SW 1271 (cell line): Measurements from ENCODE around the gene SLC22A12.

Experiments used
- DNase-seq, 2 experiments: peaks; one replicate each; lab custom pipeline; 2025; lab: John Stamatoyannopoulos, UW

The SLC22A12 gene

DNA sequence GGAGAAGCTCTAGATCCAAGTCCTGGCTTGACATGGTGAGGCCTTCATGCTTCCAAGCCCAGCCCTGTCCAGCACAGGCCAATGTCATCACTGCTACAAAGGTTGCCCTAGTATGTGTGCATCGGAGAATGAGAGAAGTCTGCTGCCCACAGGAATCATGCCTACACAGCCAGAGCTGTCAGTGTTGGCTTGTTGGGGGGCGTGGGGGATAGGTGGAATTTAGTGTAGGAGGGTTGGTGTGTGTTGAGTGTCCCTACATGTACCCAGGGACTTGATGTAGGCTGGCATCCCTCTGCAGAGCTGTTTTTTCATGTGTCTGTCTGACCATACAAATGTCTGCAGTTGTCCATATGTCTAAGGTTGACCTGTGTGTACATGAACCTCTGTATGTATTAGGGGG is 37.6 kb downstream of the SLC22A12 start:
- no peak for DNase-seq

DNA sequence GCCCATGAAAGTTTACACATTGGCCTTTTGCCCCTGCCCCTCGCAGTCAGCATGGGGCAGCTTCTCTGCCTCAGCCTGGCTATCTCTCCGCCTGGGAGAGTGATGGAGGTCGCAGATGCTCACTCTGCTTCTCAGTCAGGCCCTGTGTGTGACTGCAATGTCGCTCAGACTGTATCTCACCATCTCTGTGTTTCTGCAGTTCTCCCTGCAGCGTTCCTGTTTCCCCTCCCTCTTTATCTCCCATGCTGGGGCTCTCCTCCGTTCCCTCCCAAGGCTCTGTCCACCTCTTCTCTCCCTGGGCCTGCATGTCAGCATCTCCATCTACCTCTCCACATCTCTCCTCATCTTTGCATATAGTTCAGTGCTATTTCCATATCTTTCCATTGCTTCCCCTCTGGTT is 38.1 kb downstream of the SLC22A12 start:
- no peak for DNase-seq

DNA sequence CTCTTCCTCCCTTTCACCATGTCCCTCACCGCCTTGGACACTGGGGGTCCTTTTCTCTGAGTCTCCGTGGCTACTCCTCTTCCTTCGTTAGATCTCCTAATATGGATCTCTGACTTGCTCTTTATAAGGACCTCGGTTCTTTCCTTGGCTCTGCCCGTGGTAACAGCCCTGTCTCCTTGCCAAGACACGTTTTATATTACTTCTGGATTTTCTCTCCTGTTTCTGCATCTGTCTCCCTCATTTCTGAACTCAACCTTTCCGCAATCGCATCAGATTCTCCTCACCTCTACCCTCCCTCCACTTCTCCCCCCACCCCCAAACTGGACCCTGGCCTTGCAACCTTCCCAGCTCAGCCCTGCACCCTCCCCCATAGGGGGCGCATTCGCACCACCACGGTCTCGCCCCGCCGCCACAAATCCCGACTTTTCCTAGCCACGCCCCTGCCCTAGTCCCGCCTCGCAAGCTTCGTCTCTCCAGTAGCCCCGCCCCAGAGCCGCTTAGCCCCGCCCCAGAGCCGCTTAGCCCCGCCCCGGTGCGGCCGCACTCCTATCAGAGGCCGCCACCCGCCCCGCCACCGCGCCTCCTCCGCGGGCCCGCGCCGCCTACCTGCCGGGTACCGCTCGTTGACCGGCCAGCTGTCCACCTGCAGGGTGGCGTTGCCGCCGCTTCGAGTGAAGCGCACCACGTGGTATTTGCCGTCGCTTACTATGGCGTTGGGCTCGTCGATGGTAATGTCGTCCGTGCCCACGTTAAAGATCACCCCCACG is 39.0 kb downstream of the SLC22A12 start:
- DNase-seq, result no peak

DNA sequence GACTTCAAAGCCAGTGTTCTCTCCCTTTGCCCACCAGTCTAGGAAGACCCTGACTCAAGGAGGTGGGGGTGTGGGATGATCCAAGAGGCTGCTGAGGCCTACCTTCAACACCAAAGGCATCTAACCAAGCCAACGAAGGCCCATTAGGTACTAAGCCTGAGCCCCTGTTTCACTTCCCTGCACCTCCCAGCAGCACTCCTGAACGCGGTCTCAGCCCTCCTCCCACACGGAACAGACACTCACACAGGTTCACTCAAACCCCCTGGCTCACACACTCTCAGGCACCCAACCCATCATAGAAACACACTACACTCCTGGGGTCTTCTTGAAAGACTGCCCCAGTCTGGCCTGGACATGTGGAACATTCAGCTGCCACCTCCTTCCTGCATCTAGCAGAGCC is 40.7 kb downstream of the SLC22A12 start:
- DNase-seq, result no peak

DNA sequence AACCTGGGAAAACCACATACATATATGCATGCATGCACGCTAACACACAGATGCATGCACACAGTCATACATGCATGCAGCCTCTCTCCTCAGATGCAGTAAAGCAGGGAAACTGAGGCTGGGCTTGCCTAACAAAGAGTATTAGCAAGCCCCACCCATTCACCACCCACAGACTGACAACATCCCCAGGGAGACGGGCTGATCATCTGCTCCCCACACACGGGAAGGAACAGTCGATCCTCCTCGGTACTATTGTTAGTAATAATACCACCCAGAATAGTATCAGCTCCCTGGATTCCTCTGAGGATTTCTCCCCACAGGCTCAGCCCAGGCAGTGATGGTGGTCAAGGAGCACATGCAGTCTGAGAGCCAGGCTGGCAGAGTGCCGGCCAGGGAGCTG is 41.2 kb downstream of the SLC22A12 start:
- no peak for DNase-seq

DNA sequence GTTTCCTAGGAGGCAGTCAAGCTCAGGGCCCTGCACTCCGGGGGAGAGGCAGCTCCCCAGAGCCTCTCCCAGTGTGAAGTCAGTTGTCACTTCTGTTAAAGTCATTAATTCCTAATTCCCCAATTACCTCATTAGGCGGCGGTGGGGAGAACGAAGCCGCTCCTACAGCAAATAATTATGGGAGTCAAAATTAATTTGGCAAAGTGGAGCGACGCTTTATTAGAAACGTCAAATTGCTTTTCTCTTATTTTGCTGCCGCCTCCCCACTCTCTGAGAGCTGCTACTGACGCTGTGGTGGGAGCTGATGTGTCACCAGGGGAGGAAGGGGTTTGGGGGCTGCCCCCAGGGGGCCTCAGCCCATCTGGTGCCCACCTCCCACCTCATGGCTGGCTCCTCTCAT is 41.6 kb downstream of the SLC22A12 start:
- DNase-seq, result no peak

DNA sequence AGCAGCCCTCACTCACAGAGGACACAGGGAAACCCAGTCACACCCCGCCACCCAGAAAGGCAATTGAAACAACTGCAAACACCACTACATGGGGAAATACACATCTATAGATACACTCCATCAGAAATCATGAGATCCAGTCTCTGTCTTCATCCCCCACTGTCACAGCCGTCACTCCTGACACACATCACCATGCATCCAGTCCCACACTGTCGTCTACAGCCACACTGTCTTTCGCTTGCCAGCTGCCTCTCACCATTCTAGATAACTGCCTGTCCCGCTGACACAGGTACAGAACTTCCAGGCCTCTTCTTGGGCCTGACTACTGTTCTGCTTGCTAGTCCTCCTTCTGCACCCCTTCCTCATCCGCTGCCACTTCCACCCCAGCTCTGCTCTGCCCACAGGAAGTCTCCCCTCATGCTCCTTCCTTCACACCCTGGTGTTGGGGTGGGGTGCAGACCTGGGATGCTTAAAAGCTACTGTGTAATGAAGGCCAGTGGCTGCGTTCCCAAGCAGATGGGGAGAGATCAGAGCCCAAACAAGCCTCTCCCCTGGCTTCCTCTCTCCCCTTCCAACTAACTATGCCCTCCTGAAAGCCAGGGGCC is 42.6 kb downstream of the SLC22A12 start:
- no peak for DNase-seq

DNA sequence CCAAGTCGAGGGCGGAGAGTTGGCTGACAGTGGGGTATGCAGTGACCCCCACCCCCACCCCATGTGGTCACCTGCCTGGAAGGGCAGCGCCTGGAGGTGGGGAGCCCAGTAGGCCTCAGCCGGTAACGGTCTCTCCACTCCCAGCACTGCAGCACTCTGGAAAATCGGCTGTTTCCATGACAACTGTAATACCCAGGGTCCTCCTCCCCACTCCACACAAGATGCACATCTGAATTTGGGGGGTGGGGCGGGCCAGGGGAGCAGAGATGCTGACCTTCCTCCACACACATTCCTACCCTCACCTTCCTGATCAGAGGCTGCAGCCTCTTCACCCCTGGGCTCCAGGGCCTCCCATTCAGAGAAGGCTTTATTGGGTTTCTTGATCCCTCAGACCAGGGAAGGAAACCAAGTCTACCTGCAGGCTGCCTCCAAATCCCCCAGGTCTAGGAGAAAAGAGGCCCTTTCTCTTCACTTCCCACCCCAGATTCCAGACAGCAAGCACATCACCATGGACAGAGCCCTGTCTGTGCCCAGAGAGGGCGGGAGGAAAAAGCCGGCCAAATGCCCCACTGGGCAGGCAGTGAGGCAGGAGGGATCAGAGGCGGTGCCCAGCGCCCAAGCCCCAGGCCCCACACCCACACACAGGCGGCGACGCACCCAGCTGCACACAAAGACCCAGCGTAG is 46.5 kb downstream of the SLC22A12 start:
- no peak for DNase-seq

DNA sequence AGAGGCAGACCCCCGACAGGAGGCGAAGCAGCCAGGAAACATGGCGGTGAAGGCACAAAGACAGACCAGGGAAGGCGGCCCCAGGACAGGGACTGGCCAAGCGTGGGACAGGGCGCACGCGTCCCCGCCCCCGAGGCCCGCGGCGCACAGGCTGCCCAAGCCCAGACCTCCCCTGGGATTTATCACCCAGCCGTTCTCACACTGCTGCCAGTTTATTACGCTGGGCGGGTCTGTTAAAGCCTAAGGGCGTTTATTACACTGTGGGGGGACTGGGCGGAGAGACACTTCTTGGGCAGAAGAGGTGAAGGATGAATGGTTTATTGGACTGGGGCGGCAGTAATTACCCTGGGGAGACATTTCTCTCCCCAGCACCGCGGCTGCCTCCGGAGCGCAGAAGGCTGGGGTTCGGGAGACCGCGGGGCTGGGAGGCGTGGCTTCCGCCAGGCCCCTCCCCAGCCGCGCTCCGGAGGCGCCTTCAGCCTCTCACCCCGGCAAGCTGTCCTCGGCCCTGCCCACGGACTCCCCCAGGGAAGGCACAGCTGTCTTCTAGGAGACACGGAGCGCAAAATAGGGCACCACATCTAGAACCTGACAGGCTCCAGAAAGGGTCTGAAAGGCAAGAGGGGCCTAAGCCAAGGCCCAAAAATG is 47.1 kb downstream of the SLC22A12 start:
- DNase-seq, result no peak

DNA sequence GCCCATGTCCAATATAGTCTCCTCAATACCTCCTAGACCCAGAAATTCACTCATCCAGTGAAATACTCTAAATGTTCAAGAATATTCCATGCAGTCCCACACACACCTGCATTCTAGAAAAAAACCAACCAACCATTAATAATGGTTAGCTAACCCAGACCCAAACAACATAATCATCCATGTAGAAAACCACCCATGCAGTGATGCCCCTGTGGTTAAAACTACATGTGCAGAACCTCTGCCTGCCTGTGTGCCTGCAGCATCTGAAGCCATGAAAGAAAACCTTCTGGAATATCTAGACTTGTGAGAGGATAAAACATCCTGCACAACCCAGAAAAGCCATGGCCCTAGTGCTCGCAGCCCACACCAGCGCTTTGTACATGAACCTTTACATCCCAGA is 47.8 kb downstream of the SLC22A12 start:
- no peak for DNase-seq

DNA sequence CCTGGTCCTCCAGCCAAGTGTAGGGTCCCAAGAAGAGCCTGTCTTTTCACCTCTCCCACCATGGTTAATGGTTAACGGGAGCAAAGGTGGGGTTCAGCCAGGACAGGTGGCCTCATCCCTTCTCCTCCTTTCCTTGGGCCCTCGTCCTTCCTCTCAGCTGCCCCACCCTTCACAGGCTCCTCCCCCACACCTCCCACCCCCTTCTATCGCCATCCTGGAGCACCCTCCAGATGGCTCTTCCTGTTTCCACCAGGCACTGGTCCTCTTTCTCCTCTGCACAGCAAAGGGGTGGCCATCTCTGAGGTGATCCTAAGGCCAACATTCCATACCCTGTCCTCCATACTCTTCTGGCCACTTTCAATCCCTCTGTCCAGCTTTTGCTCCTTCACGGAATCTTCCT is 48.9 kb downstream of the SLC22A12 start:
- DNase-seq, result no peak

DNA sequence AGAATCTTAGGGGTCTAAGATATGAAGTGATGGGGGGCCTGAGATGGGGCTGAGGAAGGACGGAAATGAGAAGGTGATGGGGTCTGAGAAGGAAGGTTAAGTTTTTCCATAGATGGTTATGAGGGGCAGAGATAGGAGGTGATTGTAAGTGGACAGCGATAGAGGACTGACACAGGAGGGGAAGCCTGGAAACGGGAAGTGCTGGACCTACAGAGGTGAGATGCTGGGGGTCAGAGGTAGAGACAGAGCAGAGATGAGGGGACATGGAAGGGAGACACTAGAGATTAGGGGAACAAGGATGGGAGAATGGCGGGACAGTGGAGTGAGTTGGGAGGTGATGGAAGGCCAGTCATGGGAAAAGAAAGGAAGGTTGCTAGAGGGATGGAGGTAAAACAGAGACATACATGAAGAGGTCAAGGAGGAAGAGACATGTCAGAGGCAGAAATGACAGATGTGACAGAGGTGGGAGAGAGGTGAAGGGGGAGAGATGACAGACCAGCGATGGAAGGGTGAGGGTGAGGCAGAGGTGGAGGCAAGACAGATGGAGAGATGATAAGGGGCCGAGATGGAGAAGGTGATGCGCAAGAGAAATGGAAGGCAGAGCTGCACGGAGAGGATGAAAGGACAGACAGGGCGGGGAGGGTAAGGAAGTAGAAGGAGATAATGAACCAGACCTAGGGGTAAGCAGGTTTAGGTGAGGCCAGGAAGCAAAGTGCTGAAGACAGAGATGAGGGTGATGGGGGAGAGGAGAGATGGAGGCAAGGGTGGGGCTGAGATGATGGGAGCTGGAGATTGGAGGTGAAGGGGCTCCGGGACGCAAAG is 50.8 kb downstream of the SLC22A12 start:
- no peak for DNase-seq

DNA sequence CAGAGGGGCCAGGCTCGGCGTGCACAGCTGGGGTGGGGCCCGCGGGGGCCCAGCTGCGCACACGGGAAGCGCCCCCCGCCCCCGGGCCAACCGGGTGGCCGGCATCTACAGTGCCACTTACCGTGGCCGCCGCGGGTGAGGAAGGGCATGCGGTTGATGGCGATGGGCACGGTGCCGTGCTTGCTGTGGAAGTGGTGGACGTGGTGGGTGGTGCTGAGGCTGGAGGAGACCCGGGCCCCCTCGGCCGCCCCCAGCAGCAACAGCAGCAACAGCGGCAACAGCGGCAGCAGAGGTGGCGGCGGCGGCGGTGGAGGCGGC is 51.4 kb downstream of the SLC22A12 start:
- DNase-seq, result no peak

DNA sequence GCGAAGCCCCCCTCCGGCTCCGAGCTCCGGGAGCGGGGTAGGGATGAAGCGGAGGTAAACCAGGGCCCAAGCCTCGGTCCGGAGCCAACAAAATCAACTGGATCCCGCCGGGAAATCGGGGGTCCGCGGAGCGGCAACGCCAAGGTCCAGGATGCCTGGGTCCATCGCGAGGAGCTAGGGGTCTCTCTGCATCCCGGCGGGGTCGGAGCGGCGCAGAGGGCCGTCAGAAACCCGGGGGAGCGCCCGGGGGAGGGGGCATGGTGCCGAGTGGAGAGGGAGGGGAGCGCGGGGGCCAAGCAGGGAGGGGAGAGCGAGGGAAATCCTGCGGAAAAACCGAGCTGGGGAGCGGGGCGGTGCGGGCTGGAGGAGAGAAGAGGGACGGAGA is 51.8 kb downstream of the SLC22A12 start:
- no peak for DNase-seq

DNA sequence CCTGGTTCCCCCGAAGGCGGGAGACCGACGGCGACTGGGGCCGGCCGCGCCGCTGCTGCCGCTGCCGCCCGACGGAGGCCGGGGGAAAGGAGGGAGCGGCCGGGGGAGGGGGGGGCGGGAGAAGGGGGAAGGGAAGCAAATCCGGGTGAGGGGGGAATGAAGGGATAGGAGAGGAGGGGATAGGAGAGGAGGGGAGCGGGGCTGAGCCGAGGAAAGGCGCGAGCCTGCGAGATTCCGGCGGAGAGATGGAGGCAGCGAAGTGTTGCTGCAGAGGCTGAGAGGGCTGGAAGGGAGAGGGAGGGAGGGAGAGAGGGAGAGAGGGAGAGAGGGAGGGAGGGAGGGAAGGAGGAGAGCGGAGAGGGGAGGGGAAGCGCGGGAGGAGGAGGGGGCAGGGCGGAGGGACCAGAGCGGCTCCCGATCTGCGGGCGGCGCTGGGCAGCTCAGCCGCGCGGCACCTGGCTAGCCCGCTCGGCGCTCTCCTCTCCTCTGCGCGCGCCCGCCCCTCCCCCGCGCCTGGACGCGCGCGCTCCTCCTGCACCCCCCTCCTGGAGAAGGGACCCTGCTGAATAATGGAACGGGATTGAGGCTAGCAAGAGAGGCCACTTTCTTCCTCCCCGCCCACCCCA is 52.3 kb downstream of the SLC22A12 start:
- no peak for DNase-seq

DNA sequence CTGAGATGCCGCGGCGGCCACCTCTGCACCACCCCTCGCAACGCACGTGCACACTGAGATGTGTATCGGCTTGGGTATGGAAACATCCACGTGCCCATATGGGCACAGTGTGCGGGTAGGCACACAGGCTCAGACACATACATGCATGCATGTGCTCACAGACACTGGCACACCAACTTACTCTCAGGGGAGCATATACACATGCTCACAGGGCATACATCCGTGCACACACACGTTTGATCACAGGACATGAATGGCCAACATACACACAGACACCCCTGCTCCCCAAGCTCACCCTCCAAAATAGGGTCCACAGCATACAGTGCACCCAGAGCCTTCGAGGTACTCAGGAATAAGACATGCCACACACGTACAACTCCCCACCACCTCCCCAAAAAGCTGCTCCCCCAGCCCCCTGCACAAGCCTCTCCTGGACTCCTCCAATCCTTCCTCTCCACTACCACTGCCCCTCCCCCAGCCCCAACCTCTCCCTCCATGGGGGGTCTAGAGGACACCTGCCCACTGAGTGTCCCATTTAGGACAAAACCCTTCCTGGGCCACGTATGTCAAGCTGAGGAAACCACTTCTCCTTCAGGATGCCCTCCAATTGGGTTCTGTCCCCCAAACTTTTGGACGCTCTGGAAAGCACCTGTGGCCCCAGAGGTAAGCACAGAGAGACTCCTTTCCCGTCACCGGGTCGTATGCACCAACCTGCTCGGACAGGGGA is 53.1 kb downstream of the SLC22A12 start:
- no peak for DNase-seq

DNA sequence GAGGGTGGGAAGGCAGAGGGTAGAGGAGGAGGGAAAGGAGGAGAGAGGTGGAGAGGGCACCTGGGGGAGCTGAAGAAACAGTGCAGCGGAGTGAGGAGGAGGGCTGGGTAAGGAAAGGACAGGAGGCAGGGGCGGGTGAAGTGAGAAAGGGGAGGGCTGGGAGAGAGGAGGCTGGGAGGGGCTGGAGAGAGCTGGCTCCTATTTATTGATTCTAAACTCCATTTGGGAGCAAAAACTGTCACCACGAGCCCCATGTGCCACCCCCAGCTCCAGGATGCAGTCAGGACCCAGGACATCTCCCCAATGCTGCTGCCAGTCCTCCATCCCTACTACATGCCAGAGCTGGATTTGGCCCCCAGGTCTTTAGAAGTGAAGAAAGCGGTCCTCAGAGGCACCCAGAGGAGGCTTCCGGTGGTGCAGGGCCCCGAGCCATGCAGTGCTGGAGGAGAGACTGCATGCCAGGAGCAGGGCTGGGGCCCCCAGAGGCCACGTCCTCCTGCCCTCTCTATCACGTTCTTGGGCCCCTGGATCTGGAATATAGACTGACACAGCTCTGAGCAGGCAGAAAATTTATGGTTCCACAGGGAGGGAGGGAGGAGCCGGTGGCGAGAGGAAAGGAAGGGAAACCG is 53.7 kb downstream of the SLC22A12 start:
- no peak for DNase-seq

DNA sequence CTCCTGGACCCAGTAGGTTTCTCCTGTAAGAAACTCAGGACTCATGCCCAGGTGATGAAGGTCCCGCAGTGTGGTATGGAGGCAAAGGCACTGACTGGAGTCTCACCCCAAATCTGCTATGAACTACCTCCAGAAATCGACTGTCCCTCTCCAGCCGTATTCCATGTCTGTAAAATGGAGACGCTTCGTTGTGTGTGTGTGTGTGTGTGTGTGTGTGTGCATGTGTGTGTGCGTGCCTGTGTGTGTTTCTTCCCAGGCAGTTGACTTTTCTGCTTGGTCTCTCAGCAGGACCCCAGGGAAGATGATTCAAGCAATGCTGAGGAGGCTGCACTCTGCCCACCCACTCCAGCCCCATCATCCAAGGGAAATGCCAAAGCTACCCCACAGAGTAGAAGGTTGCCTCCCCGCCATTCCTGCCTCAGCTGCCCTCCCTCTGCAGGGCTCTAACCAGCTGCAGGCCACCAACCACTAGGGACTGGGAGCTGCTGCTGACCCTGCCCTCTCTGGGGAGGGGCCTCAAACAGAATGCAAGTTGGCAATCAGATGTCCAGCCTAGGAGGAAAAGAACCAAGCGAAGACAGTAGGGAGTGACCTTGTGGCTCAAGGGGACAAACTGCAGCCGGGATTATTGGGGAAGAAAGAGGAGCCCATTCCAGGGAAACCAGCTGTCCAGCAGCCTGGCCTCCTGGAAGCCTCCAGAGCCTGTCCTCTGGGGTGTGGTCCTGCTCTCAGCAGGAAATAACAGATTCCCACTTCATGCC is 56.2 kb downstream of the SLC22A12 start:
- DNase-seq, result no peak

DNA sequence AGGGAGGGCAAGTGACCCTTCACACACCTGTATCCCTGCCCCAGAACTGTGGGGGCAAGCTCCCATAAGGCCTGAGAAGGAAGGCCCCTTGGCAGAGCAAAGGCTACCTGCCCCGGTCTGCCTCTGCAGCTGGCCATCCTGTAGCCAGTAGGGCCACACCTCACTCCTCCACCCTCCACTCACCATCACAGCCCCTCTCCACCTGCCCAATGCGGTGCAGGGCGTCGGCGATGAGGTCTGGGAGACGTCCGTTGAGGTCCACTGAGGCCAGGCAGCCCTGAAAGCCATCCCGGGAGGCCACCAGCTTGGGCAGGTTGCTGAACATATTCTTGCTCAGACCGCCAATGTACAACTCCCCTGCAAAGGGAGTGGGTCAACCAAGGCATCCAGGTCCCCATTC is 57.5 kb downstream of the SLC22A12 start:
- no peak for DNase-seq

DNA sequence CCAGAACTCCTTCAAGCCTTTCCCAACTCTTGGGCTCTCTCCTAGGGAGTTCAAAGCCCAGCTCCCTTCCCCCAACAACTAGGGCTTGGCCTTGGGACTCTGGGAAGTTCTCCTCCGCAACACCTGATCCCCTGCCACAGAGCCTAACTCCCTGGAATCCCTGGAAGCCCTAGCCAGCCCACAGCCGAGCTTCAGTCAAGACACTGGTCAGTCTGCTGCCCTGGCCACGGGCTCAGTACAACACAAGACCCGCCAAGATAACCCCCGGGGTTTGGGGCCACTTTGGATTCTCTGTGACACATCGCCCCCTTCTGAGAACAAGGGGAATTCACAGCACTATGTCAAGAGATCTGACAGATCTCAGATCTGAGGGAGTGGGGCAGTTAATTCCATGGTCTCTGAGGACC is 58.3 kb downstream of the SLC22A12 start:
- no peak for DNase-seq
